HG02763 (cell line): ENCODE results near the gene ZSCAN25.
"Not testable (repeated sequence)": the region's sequence is repeated elsewhere in the genome, so short reads cannot be mapped to it uniquely, and the experiment has no call there.

Source experiments
- ATAC-seq: cut with Tn5 transposase; IDR thresholded peaks from one replicate; pipeline ENCODE4 v1.9.1; 2021; ENCODE audit warnings: mild to moderate bottlenecking, moderate library complexity; ENCODE audit not compliant: unreplicated experiment

ZSCAN25 gene

GRCh38 chr7:99644431-99644830 is 27.7 kb downstream of the ZSCAN25 start:
- no peak for ATAC-seq

- ATAC-seq: no peak
Observed at GRCh38 chr7:99645590-99645989, 28.8 kb downstream of the ZSCAN25 start.

GRCh38 chr7:99648843-99649242 is 32.1 kb downstream of the ZSCAN25 start:
- no peak for ATAC-seq

- no peak for ATAC-seq
Observed at GRCh38 chr7:99651290-99651689, 34.5 kb downstream of the ZSCAN25 start.

GRCh38 chr7:99652671-99653070 is 35.9 kb downstream of the ZSCAN25 start:
- ATAC-seq: no peak

- not testable (repeated sequence) for ATAC-seq
Observed at GRCh38 chr7:99653269-99653668, 36.5 kb downstream of the ZSCAN25 start.

GRCh38 chr7:99653754-99654153 is 37.0 kb downstream of the ZSCAN25 start:
- ATAC-seq: no peak

- not testable (repeated sequence) for ATAC-seq
Observed at GRCh38 chr7:99654626-99655025, 37.9 kb downstream of the ZSCAN25 start.

GRCh38 chr7:99657879-99658278 is 41.1 kb downstream of the ZSCAN25 start:
- not testable (repeated sequence) for ATAC-seq

- no peak for ATAC-seq
Observed at GRCh38 chr7:99665312-99666012, 48.7 kb downstream of the ZSCAN25 start.

- ATAC-seq: no peak
Observed at GRCh38 chr7:99666013-99666395, 49.3 kb downstream of the ZSCAN25 start.

- ATAC-seq: no peak
Observed at GRCh38 chr7:99667179-99667578, 50.4 kb downstream of the ZSCAN25 start.

GRCh38 chr7:99668541-99668940 is 51.8 kb downstream of the ZSCAN25 start:
- no peak for ATAC-seq

- ATAC-seq: no peak
Observed at GRCh38 chr7:99669782-99670181, 53.0 kb downstream of the ZSCAN25 start.

- no peak for ATAC-seq
Observed at GRCh38 chr7:99672573-99672972, 55.8 kb downstream of the ZSCAN25 start.

GRCh38 chr7:99674995-99675742 is 58.4 kb downstream of the ZSCAN25 start:
- ATAC-seq: no peak

- no peak for ATAC-seq
Observed at GRCh38 chr7:99677013-99677647, 60.4 kb downstream of the ZSCAN25 start.

GRCh38 chr7:99677648-99678045 is 60.9 kb downstream of the ZSCAN25 start:
- ATAC-seq: no peak

GRCh38 chr7:99679032-99679399 is 62.3 kb downstream of the ZSCAN25 start:
- no peak for ATAC-seq

- ATAC-seq: no peak
Observed at GRCh38 chr7:99679400-99680191, 62.9 kb downstream of the ZSCAN25 start, which contains the start of gene CYP3A5. CYP3A5 (minus strand) TSS chr7:99679996; CDS start chr7:99679896, 100 bp downstream.
